Measurements from ENCODE around the gene LHX3. TPM values are rescaled to one million over a fixed set of nuclear protein-coding genes. Genes with fewer than 3 reads are reported as not detected.

The LHX3 gene
- total RNA-seq, 6 experiments from 2014 or later: not detected

DNA sequence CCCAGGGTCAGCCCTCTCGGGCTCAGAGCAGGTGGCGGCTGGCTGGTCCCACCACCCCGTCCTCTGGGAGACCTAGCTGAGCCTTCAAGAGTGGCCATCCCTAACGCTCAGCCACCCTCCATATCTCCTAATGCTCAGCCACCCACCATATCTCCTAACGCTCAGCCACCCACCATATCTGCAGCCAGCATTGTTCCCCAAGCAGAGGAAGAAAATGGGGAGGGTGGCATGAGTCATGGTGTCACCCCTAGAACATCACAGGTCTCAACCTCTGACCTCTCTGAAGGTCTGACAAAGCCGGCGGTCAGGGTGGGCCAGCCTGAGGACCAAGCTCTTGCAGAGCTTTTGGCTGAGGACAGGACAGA lies 14.7 kb downstream of the LHX3 start:
- no peak for DNase-seq

GRCh38 chr9:136189394-136190236 lies 15.3 kb downstream of the LHX3 start:
- peaks cover 36% of the 10 kb centered on the region for H3K27me3 Mint-ChIP-seq (ENCODE audit: insufficient read depth)
- no peak for DNase-seq
- no peaks in the 10 kb centered on the region for H3K4me1 Mint-ChIP-seq (ENCODE audit: low read depth)
- no peaks in the 10 kb centered on the region for H3K9me3 Mint-ChIP-seq
- no peak overlapping the region for H3K4me3 Mint-ChIP-seq
- H3K36me3 Mint-ChIP-seq (ENCODE audit: low read depth): no peaks in the 10 kb centered on the region
- no peak for TF ChIP-seq CTCF (IDR thresholded peaks at IDR 0.05)
- H3K27ac Mint-ChIP-seq: no peak overlapping the region

More for the DNA sequence above, 14.7 kb downstream of the LHX3 start:
- TF ChIP-seq CTCF (IDR thresholded peaks at IDR 0.05): no peak
- H3K9me3 Mint-ChIP-seq: no peaks in the 10 kb centered on the region
- no peak overlapping the region for H3K27ac Mint-ChIP-seq
- H3K27me3 Mint-ChIP-seq (ENCODE audit: insufficient read depth): peaks cover 41% of the 10 kb centered on the region
- H3K36me3 Mint-ChIP-seq (ENCODE audit: low read depth): no peaks in the 10 kb centered on the region
- H3K4me3 Mint-ChIP-seq: no peak overlapping the region
- no peaks in the 10 kb centered on the region for H3K4me1 Mint-ChIP-seq (ENCODE audit: low read depth)

DNA sequence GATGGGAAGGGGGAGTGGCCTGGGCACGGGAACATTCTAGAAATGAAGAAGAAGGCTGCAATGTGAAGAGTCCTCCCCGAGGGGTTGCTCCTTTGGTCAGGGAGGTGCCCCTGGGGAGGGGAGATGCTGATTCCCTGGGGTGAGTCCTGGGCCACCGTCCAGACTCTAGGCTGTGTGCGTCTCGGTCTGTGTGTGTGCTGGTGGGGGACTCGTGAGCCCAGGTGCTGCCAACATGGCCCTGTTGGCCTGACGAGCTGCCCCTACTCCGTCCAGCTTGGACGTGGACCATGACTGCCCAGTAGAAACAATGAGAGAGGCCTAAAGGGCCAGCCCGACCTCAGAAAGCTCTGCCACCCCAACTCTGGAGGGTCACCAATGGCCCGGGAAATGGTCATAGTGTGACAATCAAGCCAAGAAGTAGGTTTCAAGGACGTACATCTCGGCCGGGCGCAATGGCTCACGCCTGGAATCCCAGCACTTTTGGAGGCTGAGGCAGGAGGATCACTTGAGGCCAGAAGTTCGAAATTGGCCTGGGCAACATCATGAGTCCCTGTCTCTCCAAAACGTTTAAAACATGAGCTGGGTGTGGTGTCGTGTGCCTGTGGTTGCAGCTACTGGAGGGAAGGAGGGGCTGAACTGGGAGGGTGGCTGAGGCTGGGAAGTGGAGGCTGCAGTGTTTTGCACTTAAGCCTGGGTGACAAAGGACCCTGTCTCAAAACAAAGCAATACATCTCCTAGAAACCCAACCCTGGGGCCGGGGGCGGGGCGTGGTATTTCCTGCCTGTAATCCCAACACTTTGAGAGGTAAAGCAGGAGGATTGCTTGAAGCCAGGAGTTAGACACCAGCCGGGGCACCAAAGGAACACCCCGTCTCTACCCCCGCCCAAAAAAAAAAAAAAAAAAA lies 17.0 kb downstream of the LHX3 start:
- H3K36me3 Mint-ChIP-seq (ENCODE audit: low read depth): no peaks in the 10 kb centered on the region
- no peak for DNase-seq
- no peaks in the 10 kb centered on the region for H3K4me1 Mint-ChIP-seq (ENCODE audit: low read depth)
- no peaks in the 10 kb centered on the region for H3K9me3 Mint-ChIP-seq
- peaks cover 43% of the 10 kb centered on the region for H3K27me3 Mint-ChIP-seq (ENCODE audit: insufficient read depth)
- no peak overlapping the region for H3K4me3 Mint-ChIP-seq
- no peak for TF ChIP-seq CTCF (IDR thresholded peaks at IDR 0.05)
- H3K27ac Mint-ChIP-seq: no peak overlapping the region

DNA sequence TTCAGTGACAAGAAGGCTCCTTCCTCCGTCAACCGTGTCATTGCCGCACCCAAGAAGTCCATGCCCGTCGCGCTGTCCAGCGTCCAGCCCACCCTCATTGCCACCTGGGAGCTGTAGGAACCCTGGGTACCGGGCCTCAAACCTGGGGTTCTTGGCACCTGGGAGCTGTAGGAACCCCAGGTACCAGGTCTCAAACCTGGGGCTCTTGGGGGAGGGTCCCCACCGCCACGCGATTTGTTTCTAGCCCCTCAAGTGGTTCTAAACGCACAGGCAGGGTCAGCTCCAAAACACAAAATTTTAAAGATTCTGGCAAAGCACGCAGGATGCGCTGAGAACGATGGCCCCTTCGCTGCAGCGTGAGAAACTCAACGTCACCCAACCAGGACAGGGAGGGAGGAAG lies 17.7 kb downstream of the LHX3 start:
- Mint-ChIP-seq H3K4me3 (no peak overlapping the region), H3K27ac (no peak overlapping the region), H3K27me3 (ENCODE audit: insufficient read depth) (peaks cover 45% of the 10 kb centered on the region), H3K36me3 (ENCODE audit: low read depth) (no peaks in the 10 kb centered on the region), H3K4me1 (ENCODE audit: low read depth) (no peaks in the 10 kb centered on the region), H3K9me3 (no peaks in the 10 kb centered on the region)
- TF ChIP-seq CTCF (IDR thresholded peaks at IDR 0.05): no peak
- DNase-seq: no peak

DNA sequence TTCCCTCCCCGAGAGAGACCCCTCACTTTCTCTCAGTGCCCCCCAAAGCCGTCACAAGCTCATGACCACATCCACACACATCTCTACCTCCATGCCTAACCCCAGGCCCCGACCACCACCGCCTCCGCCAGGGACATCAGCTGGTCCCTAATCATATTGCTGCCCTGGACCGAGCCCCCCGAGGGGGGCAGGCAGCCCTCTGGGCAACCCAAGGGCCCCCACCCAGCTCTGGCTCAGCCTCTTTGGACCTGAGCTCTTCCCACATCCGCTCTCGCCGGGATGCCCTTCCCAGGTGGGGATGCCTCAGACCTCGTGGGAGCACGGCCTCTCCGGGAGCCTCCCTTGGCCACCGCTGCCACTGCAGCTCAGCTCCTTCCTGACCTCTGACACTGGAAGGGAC lies 18.5 kb downstream of the LHX3 start:
- DNase-seq: no peak
- Mint-ChIP-seq H3K36me3 (ENCODE audit: low read depth) (no peaks in the 10 kb centered on the region), H3K9me3 (no peaks in the 10 kb centered on the region), H3K4me3 (no peak overlapping the region), H3K27ac (no peak overlapping the region), H3K27me3 (ENCODE audit: insufficient read depth) (peaks cover 40% of the 10 kb centered on the region), H3K4me1 (ENCODE audit: low read depth) (no peaks in the 10 kb centered on the region)
- TF ChIP-seq CTCF (IDR thresholded peaks at IDR 0.05): no peak

Data from HFFc6 (cell line).